Renal cortex interstitium (tissue), 11 donors: ENCODE data around the gene TNIP3. TPM values are rescaled to one million over a fixed set of nuclear protein-coding genes. Genes with fewer than 3 reads are reported as not detected.

Experiments
- DNase-seq, 11 donors: peaks; one replicate each; pipeline ENCODE4 v3.0.0-alpha.2; 2013; ENCODE audit warnings: low read depth in 9 of 11, low spot score in 4 of 11; ENCODE audit errors: extremely low read depth in 1 of 11
- polyA plus RNA-seq, 3 donors: library from polyadenylated mRNA; unstranded; fragments of 120-200 nt; gene quantifications; one replicate each; pipeline ENCODE4 v1.2.1, GENCODE V29; 2013; ENCODE audit not compliant: insufficient read length in 3 of 3

The TNIP3 gene
- polyA plus RNA-seq, 3 donors = 1.7 to 3.1 (median 2.6) TPM

- no peak for DNase-seq
Measured at GRCh38 chr4:121100093-121100775, 63.9 kb downstream of the TNIP3 start.

DNA sequence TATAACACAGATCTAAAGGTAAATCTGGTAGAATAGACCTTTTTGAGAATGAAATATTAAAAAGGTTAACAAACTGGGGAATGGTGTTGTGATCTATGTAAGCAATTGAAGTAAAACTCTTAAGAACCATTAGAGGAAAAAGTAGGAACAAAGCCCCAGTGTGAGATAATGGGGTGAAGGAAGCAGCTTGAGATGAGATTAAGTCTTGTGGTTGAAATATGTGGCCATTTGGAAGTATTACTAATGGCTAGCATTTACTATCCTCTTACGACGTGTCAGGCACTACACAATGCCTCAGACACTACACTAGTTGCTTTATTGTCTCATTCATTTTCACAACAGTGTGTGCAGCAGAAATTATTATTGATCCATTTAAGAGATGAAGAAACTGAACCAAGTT, 65.9 kb downstream of the TNIP3 start:
- no peak for DNase-seq

DNA sequence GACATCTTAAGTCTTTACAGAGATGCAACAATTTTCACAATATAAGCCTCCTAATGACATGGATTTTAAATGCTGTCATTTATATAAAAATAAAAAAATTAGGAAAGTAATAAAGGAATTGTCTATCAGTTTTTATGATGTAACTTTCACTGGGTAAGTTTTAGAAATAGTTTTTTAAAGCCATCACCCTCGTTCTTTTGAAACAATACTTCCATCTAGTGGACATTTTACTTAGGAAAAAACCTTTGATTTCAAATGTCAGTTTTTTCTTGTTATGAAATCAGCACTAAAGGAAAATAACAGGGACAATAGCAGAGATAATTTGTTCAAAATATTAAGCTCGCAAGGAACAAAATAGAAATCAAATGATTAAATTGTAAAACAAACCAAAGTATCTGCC, 67.5 kb downstream of the TNIP3 start:
- DNase-seq = peak in 3 of 11 donors; percentile 8 to 25 (median 13)

- DNase-seq = no peak
Measured at GRCh38 chr4:121096191-121096590, 67.9 kb downstream of the TNIP3 start.

DNA sequence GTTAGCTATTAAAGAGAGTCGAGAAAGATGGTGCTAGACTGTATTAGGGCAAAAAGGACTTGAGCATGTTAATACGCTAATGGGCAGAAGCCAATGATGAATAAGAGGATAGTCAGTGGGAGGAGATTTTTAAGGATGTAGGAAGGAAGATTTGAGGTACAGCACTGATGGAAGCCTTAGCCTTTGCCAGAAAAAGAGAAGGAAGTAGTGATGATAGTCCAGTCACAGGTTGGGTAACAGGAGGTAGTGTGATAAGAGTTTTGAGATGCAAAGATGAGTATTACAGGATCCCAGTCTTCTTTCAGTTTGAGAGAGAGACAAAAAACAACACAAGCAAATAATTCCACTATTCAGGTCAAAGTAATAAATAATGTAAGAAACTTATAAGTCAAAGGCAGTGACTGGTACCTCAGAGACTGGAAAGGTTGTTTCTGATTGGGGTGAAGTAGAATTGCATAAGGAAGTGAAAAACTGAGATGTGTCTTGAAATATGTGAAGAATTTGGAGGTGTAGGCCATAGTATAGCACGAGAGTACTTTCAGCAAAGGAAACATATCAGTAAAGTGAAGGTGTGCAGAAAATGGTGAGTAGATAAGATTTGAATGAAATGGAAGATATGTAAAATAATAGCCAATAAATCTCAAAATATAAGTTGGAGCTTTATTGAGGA, 69.7 kb downstream of the TNIP3 start:
- DNase-seq = no peak

GRCh38 chr4:121093261-121093660, 70.9 kb downstream of the TNIP3 start:
- no peak for DNase-seq

DNA sequence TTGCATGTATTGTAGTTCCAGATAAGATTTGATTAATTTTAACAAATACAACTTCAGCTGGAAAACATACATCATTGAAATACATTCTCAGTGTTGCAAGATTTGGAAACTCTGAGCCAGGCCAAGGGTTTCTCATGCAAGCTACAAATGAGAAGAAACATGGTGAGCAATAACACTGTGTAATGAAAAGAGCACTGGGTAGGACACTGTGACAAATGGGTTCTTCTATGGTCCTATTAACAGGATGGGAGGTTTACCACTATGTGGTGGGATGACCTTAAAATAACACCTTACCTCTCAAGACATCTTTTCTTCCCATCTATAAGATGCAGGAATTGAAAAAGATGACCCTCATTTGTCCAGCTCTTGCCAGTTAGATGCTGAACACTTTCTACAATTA, 72.2 kb downstream of the TNIP3 start:
- DNase-seq = no peak

GRCh38 chr4:121088867-121089266, 75.3 kb downstream of the TNIP3 start:
- no peak for DNase-seq

Other genes starting within 250 kb of the TNIP3 start
- 10 to 100 TPM; 16.0 to 19.1 (median 19.0) TPM for gene PRDM5, start 241.6 kb downstream of the TNIP3 start, polyA plus RNA-seq
- 10 to 100 TPM; 62.6 to 89.5 (median 64.4) TPM for gene NDNF, start 91.8 kb downstream of the TNIP3 start, polyA plus RNA-seq
- gene QRFPR, start 216.7 kb upstream of the TNIP3 start, polyA plus RNA-seq = 1 to 10 TPM in 1 of 3 donors, under 1 TPM in 2; 0.77 to 1.4 (median 0.85) TPM